Astrocyte of the cerebellum (primary cell): ENCODE measurements around the gene FGD5.
A peak's percentile ranks its signal among the peaks of the same experiment; 100 is the strongest.

ENCODE experiments used
- DNase-seq: peaks from one replicate; pipeline ENCODE4 v3.0.0-alpha.2; 2011; ENCODE audit warnings: low read depth
- H3K4me3 ChIP-seq: 2 replicates; pipeline ENCODE4 v1.5.1; 2011; ENCODE audit warnings: mild to moderate bottlenecking, low read depth, low read length, moderate library complexity
- in situ Hi-C: cut with HindIII; loops from 2 replicates; pipeline ENCODE4 v1.10.0; 2017; ENCODE audit warnings: low sequenced_read_pairs
- TF ChIP-seq, protein P1 (sequence below): IDR thresholded peaks from 2 replicates; pipeline ENCODE4 v1.5.1; 2012; ENCODE audit warnings: low read length, low read depth, moderate library complexity, mild to moderate bottlenecking; ENCODE audit errors: missing control alignments

FGD5 gene

DNA sequence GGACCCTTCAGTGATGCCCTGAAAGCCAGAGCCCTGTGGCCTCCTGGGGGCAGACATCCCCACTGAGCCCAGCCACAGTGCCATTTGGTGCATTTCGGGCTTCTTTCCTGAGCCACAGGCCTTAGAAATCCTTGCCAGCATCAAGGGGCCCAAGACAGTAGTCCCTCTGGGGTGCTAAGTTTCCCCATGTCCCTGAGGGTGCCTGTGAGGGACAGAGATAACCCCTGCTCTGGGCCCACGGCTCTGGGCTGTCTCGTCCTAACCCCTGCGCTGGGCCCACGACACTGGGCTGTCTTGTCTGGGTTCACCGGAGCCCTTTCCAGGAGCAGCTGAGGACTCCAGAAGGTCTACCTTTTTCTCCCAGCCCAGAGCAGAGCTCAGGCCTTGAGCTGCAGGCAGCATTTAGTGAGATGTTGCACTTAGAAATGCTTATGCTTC lies 45.1 kb upstream of the FGD5 start:
- TF ChIP-seq, protein P1, sequence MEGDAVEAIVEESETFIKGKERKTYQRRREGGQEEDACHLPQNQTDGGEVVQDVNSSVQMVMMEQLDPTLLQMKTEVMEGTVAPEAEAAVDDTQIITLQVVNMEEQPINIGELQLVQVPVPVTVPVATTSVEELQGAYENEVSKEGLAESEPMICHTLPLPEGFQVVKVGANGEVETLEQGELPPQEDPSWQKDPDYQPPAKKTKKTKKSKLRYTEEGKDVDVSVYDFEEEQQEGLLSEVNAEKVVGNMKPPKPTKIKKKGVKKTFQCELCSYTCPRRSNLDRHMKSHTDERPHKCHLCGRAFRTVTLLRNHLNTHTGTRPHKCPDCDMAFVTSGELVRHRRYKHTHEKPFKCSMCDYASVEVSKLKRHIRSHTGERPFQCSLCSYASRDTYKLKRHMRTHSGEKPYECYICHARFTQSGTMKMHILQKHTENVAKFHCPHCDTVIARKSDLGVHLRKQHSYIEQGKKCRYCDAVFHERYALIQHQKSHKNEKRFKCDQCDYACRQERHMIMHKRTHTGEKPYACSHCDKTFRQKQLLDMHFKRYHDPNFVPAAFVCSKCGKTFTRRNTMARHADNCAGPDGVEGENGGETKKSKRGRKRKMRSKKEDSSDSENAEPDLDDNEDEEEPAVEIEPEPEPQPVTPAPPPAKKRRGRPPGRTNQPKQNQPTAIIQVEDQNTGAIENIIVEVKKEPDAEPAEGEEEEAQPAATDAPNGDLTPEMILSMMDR = no peak
- H3K4me3 ChIP-seq = no peak overlapping the region
- no peak for DNase-seq
- in situ Hi-C loops = no loop called here

DNA sequence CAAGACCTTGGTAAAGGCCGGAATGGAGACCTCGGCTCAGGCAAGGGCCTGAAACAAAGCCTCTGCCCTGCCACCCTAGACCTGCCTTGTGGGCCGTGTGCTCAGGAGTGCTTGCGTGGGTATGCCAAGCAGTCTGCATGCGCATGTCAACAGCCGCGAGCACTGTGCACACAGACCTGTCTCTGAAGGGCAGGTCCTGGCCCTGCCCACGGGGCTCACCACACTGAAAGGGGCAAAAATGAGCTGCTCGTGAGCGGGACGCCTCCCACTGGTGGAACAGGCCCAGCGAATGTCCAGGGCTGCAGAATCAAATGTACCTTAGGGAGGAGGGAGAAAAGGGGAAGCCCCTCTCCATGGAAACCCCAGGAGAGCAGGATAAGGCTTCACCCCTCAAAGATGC lies 44.3 kb upstream of the FGD5 start:
- no peak for DNase-seq
- TF ChIP-seq, protein P1 = no peak
- in situ Hi-C loops = no loop called here

DNA sequence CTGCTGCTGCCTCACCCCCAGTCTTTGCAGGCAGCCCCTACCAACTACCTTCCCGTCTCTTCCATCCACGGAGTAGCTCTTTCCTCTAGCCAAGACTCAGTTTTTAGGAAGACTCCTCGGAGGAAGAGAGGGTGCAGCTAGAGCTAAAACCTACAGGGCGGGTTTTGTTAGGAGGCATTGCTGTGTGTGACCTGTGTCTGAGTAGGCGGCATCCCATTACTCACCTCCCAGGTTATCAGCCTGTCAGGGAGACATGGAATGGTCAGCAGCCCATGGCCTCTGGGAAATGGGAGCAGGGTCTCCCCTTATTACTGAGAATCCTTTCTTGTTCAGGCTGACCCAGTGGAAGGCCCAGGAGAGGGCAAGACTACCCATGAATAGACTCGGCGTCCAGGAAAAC lies 43.8 kb upstream of the FGD5 start:
- no peak for DNase-seq
- TF ChIP-seq, protein P1 = no peak
- in situ Hi-C loops = no loop called here
- no peak overlapping the region for H3K4me3 ChIP-seq

More for the DNA sequence above, 44.3 kb upstream of the FGD5 start:
- H3K4me3 ChIP-seq = no peak overlapping the region

DNA sequence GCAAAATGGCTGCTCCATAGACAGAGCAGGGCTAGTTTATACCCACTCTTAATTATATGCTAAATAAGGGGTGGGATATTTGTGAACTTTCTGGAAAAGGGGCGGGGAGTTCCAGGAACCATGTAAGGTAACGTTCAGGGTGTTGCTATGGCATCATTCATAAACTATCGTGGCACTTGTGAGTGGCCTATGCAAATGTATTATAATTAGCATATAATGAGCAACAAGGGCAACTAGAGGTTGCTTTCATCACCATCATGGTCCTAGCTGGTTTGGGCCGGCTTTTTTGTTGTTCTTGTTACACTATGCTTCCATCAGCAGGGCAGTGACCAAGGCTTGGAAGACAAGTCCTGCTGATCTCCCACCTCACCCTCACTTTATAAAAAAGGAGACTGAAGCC lies 43.2 kb upstream of the FGD5 start:
- TF ChIP-seq, protein P1 = no peak
- in situ Hi-C loops = no loop called here
- H3K4me3 ChIP-seq = no peak overlapping the region
- no peak for DNase-seq

DNA sequence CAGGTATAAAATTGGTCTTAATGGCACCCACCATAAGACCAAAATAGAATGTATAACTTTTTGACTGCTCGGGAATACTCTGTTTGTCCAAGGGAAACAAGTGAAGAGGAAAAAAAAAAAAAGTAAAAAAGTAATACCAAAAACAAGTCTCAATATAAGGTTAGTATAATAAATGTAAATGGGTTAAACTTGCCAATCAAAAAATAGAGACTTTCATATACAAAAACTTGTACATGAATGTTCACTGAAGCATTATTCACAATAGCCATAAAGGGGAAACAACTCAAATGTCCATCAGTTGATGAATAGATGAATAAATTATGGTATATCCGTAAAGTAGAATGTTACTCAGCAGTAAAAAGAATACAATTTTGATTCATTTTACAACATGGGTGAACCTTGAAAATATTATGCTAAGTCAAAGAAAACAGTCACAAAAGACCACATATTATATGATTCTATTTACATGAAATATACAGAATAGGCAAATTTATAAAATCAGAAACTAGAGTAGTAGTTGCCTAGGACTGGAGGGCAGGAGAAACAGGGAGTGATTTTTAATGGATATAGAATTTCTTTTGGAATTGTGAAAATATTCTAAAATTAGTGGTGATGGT lies 39.6 kb upstream of the FGD5 start:
- TF ChIP-seq, protein P1 = no peak
- DNase-seq = no peak
- no peak overlapping the region for H3K4me3 ChIP-seq
- in situ Hi-C loops = no loop called here

DNA sequence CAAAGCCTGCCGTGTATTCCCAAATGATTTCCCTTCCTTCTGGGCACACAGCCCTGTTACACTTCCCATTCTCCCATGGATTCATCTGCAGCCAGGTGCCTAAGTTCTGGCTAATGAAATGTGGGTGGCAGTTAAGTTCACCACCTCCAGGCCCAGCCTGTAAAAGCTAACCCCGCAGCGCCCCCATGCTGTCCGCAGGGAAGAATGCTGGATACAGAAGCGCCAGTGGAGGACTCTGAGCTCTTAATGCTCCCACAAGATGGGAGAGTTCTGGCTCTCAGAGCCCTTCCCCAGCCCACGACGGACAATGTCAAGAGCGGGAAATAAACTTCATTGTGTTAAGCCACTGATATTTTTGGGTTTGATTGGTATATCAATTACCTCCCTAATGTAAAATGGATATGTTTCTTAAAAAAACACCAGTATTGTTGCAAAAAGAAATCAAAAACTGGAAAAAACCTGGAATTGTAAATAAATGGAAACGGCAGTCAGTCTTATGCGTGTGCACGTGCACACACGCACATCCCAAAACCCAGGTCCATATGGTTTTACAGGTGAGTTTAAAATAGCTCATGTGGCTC lies 37.7 kb upstream of the FGD5 start:
- no peak for DNase-seq
- TF ChIP-seq, protein P1 = peak; percentile 51
- in situ Hi-C loops = no loop called here
- no peak overlapping the region for H3K4me3 ChIP-seq
